GOT3 (cell line): ENCODE data around the gene TMEM212.

Experiments
- DNase-seq: peaks from one replicate; lab custom pipeline; 2025; ENCODE audit warnings: mixed read lengths; lab: John Stamatoyannopoulos, UW

Gene TMEM212

GRCh38 chr3:171860830-171861535 lies 17.8 kb downstream of the TMEM212 start:
- no peak for DNase-seq

- no peak for DNase-seq
Observed at GRCh38 chr3:171862392-171862791, 19.2 kb downstream of the TMEM212 start.

- no peak for DNase-seq
Observed at GRCh38 chr3:171862993-171863521, 19.9 kb downstream of the TMEM212 start.

- no peak for DNase-seq
Observed at GRCh38 chr3:171863920-171864319, 20.8 kb downstream of the TMEM212 start.

DNA sequence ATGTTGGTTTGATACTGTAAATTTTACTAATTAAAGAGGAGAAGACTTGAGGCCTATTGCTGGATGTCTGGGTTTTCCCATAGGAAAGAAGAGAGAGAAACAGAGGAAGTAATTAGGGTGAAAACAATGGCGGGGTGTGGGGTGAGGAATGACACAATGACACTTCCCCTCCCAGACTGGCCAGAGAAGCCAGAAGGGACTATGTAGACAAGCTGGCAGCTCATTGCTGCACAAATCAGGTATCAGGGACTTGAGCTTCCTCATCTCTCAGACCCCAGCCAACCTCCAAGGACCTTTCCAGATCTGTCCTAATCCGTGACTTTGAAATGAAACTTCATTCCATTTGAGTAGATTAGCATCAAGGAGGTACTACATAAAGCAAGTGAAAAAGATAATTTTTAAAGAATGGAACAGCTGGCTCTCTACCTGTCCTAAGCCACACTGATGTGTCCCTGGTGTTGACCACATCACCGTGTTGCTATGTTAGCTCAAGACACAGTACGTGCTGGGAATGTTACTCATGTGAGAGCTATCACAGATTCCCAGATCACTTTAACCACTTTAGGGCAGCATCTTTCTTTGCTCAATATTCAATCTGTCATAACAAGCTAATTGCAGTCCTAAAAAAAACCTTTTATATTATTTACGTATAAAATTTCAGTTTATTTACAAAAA lies 22.2 kb downstream of the TMEM212 start:
- DNase-seq = no peak

DNA sequence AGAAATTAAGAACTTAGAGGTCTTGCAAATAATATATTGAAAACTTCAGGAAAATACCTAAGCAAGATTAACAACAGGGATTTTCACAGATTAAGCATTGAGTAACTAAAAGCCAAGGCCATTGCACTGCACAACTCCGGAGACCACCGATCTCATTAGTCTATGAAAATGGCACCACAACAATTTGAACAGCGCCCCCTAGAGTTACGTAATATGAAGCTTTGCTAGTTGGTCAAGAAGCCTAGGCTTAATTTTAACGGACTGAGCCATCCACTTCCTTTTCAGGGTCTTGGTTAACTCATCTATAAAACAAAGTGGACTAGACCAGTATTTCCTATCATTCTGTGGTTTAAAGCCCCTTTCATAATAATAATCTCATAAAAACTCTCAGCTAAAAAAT lies 24.8 kb downstream of the TMEM212 start:
- no peak for DNase-seq

- no peak for DNase-seq
Observed at GRCh38 chr3:171871392-171872274, 28.5 kb downstream of the TMEM212 start.

GRCh38 chr3:171873580-171873979 lies 30.4 kb downstream of the TMEM212 start:
- DNase-seq = no peak

DNA sequence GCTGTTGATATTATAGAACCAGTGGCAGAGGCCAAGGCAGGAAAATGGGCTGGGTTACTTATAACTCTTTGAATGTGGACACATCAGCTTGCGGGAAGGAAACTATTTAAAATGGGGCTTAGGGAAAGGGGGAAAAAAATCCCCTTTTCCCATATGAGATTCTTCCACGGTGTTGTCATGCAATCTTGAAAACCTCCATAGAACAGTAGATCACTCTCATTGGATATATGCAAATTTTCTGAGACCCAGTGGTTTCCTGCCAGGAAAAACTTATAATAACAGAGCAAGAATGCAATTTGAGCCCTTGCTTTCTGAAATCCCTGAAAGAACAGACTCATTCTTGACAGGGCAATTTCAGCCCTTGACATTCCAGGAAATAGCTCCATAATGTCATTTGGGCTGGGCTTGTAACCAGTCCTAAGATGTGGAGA lies 31.1 kb downstream of the TMEM212 start:
- DNase-seq = no peak

DNA sequence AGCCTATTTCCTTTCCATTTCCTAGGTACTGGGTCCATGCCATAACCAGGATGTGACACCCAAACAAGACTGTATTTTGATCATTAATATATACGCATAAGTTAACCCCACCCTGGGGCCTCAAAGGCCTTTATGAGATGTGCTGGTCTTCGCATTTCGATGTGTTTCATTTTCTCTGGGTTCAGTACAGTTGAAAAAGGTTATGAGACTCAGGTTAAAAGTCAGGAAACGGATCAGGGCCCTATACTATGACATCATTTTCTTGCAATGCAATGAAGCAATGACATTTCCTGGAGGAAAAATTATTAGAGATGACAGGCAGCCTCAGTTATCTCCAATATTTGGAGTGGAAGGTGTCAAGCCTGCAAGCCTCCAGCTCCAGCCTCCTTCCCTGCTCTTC lies 31.7 kb downstream of the TMEM212 start:
- no peak for DNase-seq

GRCh38 chr3:171875923-171876412 lies 32.8 kb downstream of the TMEM212 start:
- no peak for DNase-seq

- no peak for DNase-seq
Observed at GRCh38 chr3:171876680-171877147, 33.6 kb downstream of the TMEM212 start.

DNA sequence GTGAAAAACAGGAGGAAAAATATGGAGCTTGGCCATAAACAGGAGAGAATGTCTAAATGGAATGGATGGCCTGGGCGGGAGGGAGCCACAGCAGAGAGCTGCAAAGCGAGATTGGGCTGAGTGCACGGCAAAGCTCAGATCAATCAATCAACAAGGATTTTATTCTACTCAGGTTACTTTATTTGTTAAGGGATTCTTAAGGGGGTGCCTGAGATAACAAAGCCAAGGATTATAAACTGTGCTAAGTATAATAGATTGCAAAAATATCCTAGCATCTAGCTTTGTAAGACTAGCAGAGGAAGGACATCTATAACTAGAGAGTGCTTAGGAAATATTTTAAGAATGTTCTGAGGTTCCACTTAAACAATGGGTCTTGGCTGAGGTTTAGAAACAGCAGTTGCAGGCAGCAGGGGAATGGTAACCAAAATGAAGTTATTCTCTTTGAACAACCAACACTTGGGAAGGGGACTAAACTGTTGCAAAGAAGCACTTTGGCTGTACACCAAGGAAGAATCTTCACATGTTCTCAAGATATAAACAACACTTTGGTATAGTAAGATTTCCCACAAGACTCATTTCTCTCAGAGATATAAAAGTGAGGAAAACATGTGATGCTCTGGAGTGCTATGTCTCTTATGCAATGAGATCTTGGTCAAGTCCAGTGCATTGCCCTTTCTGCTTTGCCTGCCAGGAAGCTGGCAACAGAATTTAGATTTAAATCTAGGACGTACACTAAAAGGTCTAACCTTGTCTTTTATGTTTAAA lies 35.5 kb downstream of the TMEM212 start:
- no peak for DNase-seq

DNA sequence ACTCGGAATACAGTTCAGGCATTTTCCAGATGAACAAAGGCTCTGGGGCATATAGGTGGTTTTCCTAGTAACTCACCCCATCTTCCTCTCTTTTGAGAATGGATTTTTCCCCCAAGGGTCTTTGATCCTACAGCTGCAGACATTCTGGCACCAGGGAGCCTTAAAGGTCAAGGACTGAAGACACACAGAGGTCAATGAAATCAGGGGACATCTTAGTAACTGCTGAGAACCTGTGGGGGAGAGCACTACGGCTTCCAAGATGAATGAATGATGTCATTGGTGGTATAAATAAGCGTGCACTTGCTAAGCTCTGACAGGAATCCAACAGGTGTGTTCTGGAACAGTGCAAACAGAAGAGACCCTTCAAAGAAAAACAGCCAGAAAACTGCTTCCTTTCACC lies 36.3 kb downstream of the TMEM212 start:
- no peak for DNase-seq

GRCh38 chr3:171880101-171880870 lies 37.1 kb downstream of the TMEM212 start:
- no peak for DNase-seq

GRCh38 chr3:171881251-171881650 lies 38.1 kb downstream of the TMEM212 start:
- no peak for DNase-seq

- DNase-seq = no peak
Observed at GRCh38 chr3:171883257-171883892, 40.2 kb downstream of the TMEM212 start.

- DNase-seq = no peak
Observed at GRCh38 chr3:171883893-171884279, 40.7 kb downstream of the TMEM212 start.

- DNase-seq = no peak
Observed at GRCh38 chr3:171888466-171888865, 45.3 kb downstream of the TMEM212 start.

DNA sequence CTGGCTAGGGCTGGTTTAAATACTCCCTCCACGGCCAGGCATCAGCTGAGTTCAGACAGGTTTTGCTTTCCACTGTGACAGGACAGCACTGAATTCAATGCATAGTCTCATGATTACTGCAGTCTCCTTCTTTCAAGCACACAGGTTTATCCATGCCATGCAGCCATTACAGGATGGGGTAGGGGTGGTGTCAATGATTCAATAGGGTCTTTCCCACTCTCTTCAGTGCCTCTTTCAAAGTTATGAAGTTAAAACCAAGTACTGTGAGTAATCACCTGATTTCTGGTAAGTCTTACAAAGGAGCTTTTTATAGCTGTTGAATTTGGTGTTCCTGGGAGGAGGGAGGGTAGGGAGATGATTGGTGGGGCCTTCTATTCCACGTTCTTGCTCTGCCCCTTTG lies 47.2 kb downstream of the TMEM212 start:
- no peak for DNase-seq
